HG02763 (cell line): ENCODE results near the gene CXCR2.
"Not testable (repeated sequence)": the region's sequence is repeated elsewhere in the genome, so short reads cannot be mapped to it uniquely, and the experiment has no call there.

Experiments used
- ATAC-seq: cut with Tn5 transposase; IDR thresholded peaks from one replicate; pipeline ENCODE4 v1.9.1; 2021; ENCODE audit warnings: mild to moderate bottlenecking, moderate library complexity; ENCODE audit not compliant: unreplicated experiment

CXCR2 gene

DNA sequence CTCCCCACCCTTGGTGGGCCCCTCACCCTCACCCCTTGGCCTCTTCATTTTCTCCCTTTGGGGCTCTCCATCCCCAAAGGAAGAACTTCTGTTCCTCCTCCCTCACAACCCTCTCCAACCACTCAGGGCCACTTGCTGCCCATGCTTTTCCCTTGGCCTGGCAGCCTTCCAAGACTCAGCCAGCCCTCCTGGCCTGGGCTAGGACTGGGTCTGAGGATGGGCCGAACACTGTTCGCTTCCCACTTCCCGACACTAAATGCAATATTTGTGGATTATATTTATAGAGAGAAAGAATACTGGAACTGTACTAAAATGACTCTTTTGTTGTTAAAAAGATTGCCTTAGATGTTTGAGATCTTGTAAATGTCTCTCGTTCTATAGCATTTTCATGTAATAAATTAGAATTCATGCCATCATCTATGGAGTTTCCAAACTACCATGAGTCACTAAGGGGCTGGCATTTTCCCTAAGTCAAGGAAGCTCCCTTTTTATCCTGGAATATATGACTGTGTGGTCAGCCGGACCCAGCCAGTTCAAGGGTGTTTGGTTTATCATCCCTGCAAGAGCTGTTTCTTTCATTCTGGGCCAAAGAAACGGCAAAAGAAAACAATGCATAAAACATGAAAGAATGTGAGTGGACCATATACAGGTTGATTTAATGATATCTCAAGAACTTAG is 3.8 kb downstream of the CXCR2 start:
- ATAC-seq, result no peak

DNA sequence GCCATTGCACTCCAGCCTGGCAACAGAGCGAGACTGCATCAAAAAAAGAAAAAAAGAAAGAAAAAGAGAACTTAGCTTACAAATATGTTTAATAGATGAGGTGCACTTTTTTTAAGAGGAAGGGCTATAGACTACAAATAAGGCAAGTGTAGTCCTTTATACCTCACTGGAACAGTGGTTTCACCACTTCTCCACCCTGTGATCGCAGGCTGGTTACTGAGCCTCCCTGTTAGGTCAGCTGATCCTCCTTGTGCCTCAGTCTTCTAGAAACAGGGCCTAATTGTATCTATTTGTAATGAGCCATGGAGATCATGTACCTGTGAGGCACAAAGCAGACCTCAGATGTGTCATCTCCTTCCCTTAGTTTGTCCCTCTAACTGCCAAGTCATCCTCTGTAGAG is 4.5 kb downstream of the CXCR2 start:
- ATAC-seq, result no peak

DNA sequence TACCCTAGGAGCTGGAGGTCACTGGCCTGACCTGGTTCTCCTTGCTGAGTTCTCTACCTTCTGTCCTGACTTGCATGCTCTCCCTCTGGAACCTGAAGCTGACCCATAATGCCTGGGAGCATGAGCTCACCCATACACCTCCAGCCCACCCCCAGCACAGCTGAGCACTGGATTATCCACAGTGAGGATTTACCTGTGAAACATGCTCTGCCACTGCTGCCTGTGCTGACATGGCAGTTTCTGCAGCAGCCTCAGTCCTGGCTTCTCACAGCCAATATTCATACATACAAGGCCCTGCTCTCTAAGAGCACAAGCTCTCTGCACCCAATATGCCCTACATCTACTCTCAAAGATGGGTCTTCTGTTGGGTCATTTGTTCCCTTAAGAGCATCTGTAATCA is 5.0 kb downstream of the CXCR2 start:
- ATAC-seq, result no peak

DNA sequence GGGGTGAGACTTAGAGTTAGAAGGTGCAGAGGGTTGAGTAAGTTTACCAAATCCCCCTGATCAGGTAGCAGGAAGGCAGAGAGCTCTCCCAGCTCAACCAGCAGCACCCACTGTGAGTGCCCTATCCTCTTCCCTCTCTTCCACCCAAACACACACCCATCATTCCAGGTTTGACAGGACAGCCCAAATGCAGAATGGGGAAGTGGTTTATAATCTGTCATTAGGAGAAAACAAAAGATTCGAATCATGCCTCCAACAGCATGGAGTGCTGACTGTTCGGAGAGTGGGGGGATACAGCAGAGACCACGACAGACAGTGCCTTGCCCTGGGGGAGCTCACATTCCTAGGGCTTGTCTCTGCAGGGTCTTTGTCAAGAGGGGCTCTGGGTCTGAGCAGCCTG is 11.7 kb downstream of the CXCR2 start:
- ATAC-seq, result no peak

DNA sequence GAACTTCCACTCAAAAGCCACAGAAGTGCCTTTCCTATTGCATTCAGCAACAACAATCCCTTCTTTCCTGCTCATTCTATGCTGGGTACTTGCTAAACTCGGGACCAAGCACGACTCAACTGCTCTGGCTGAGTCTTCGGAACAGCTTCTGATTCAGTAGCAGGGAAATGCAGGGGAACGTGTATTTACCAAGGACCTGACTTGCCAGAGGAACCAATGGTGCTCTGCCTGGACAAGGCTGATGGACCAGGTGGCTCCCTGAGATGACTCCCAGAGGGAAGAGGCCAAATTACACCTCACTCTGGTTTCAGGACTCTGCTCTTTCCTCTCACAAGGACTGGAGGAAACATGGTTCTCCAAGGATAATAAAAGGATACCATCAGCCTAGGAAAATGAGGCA is 12.2 kb downstream of the CXCR2 start:
- no peak for ATAC-seq

DNA sequence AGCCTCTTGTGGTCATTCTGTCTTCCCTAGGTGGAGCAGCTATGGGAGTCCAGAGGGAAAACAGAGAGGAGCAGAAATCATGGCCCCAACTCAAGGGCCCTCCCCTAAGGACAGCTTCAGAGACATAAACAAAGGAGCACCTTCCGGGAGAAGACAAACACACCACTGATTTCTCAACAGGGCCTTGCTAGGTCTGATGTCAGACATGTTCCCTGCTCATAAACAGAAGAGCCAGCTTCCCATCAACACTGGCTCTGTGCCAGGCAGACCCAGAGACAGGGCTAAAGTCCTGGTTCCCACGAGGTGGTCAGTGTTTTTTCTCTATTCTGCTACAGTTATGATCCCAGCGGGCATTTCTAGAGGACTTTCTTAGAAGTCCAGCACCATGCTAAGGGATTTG is 19.3 kb downstream of the CXCR2 start:
- no peak for ATAC-seq

DNA sequence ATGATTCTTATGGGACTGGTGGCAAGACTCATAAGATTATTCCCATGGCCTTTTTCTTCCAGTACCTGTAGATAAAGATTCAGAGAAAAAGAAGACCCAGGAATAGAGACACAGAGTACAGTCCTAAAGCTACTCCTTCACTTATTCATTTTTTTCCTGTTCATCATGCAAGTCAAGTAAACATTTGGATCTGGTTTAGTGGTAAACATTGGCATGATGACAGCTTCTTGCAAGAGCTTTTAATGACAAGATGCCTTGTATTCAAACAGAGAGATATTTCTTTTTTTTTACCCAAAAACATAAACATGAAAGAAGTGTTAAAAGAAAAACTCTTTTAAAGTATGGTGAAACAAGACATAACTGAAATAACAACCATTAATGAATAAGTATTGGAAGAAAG is 20.2 kb downstream of the CXCR2 start:
- no peak for ATAC-seq

DNA sequence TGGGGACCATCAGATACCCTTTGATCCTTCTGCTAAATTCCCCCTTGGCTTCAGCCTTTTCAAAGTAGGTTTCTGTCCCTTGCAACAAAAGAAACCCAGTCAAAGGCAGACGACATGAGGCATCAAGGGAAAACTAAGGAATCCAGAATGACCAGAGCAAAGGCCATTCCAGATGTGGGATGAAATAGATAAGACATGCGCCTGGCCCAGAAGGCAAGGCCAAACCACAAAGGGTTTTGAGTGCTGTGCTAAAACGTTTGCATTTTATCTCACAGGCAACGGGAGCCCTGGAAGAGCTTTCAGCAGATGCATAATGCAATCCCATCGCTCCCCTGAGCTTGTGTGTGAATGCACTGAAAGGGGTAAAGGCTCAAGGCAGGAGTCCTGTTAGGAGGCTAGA is 23.3 kb downstream of the CXCR2 start:
- no peak for ATAC-seq

DNA sequence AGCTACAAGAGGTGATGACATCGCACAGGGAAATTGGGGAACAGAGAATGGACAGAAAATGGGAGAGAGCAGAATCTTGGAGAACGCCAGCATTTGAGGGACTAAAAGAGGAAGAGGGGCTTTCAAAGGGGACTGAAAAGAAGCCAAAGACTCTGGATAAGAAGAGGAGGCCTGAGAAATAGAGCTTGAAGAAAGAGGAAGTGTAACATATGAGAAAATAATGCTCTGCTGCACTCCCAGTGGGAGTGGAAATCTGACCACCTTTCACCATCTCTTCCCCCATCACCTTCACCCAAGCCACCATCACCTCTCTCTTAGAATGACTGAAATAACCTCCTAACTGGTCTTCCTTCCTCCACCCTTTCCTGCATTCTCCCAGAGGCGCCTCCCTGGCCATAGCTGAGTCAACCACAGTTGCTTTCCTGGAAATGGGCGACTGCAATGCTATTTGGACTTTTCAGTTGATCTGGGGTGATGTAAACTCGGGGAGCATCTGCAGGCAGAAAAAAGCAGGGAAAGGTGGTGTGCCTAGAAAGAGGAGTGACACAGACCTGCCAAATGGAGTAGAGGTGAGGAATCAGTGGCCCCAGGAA is 24.1 kb downstream of the CXCR2 start:
- no peak for ATAC-seq

DNA sequence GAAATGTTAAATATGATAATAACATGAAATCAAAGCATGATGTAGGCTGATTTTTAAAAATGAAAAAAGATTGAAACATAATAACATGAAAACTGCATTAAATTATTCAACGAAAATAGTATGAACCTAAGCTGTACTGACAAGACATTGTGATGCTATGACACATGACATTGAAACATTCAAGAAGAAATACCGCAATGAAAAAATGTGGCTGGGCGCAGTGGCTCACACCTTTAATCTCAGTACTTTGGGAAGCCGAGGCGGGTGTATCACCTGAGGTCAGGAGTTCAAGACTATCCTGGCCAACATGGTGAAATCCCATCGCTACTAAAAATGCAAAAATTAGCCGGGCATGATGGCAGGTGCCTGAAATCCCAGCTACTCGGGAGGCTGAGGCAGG is 26.3 kb downstream of the CXCR2 start:
- no peak for ATAC-seq

DNA sequence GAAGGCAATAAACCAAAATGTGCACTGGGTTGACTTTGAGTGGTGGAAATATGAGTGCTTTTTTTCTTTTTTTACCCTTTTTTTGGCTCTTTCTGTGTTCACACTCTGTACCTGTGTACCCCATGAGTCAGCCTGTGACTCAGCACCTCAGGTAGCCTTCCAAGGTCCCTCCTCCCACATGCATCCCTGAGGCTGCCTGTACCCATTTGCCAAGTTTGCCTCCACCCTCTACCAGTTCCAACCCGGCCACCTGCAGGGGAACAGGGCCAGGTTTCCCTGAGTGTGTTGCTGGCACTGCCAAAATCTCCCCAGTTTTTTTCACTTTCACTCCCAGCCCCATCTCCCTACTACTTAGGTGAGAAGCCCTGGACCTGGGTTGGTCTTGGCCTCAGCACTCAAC is 26.9 kb downstream of the CXCR2 start:
- ATAC-seq, result no peak

DNA sequence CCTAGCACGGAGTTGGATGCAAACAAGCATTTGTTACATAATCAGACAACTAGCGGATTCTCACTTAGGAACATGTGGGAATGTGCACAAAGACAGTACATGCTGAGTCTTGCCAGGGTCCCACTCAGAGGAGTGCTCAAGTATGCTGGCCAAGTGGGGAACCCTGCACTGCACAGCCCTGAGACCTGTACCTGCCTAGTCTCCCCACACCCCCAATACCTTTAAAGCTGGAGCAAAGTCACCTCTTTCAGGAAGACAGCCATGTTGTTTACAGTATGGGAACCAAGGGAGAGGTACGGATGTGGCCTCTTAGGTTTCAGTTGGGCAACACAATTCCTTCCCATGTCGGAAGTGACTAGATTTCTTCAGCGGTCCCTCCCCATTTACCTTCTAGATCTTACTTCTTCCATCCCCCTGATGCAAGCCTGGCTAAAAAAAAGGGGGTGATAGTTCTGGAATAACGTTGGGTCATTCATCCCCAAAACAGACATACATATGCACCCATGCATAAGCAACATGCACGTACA is 30.2 kb downstream of the CXCR2 start:
- no peak for ATAC-seq

DNA sequence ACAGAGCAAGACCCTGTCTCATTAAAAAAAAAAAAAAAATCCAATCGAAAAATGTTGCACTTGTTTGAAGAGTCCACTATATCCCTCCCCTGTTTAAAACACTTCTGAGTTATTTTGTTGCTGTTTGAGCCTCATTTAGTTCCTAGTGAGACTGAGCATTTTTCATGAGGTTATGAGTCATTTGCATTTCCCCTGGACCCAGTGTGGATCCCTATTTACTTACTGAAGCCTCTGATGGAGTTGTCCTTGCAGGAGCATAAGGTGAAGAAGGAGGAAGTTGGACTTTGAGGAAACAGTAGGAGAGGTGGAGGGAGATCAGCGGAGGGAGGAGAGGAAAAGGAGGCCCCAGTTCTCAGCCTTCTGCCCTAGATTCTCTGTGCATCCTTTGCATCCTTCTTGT is 35.8 kb downstream of the CXCR2 start:
- no peak for ATAC-seq

DNA sequence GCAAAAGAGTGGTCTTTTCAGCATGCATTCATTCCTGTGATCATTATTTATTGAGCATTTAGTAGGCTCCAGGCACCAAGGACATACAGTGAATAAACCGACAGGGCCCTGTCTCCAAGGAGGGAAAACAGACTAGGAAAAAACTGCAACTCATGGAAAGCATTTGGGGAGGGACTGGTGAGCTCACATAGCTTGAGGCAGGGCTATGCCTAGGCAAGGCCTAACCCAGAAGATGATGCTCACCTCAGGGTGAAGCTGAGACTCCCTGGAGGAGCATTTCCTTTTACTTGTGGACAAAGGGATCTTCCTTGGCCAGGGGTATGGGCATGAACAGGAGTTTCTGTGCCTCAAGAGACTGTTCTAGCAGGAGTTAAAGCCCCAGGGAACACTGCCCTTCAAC is 37.0 kb downstream of the CXCR2 start:
- no peak for ATAC-seq

DNA sequence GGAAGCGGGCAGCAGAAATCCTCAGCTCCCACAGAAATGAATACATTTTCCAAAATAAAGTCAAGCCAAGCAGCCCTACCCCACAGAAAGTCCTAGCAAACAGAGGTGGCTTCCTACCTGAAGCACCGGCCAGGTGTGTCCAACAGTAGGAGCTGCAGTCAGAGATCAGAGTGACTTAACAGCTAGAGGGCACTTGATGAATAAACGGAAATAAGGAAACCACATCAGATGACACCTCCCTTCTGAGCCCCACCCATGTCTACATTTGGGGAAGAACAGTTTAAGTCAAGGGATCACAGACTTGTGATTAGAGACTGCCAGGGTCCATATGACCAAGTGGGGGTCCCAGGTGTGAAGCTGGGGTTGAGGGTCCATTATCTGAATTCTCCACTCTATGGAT is 41.0 kb downstream of the CXCR2 start, which contains the start of gene CXCR1:
Gene CXCR1 (minus strand): TSS at position 172 of the 400 bp plus-strand sequence. CDS start 1,751 bp downstream, outside the sequence.
- ATAC-seq, result no peak

DNA sequence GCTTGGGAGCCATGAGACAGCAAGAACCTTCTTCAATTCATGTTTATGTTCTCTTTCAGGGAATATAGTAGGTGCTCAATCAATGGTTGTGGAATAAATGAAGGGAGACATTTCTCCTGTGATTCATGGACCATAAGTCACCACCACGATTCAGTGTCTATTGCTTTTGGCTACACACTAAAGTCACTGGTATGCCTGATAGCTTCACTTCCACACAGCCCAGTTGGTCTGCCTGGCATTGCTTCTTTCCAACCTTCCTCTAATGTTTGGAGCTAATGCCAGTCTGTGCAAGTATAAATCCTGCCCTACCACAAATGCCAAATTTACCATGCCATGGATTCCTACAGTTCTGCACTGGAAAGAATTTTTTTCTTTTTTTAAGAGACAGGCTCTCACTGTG is 42.2 kb downstream of the CXCR2 start:
- no peak for ATAC-seq

DNA sequence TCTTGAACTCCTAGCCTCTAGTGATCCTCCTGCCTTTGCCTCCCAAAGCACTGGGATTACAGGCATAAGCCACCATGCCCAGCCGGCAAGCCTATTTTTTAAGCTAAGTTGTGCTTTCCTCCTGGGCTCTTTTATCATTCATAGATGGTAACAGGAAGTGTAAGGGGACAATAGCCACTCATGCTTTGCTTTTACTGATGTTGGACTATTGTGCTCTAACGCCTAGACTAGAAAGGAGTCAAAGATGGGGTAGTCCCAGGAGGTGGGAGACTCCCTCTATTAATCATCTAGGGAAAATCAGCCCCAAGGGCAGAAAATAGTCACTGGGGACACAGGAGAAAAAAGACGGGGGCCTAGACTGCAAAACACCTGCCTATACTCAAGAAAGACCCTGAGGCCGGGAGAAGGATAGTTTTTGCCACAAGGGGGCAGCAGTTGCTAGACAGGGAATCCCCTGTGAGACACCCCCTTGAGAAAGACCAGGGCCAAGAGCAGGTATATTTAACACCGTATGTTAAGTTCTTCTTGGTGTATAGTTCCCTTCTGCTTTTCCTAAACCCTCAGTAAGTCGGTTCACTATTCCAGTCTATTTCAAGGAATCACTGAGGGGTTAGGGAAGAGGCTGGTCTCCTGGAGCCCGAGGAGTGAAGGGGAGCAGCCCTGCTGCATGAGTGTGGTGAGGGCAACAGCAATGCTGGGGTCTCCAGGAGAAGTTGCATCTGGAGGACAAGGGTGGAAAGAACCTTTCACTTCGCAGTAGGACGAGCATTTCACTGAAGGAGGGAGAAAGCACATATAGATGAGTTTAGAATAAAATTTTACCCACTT is 43.0 kb downstream of the CXCR2 start:
- ATAC-seq, result peak; percentile 45

DNA sequence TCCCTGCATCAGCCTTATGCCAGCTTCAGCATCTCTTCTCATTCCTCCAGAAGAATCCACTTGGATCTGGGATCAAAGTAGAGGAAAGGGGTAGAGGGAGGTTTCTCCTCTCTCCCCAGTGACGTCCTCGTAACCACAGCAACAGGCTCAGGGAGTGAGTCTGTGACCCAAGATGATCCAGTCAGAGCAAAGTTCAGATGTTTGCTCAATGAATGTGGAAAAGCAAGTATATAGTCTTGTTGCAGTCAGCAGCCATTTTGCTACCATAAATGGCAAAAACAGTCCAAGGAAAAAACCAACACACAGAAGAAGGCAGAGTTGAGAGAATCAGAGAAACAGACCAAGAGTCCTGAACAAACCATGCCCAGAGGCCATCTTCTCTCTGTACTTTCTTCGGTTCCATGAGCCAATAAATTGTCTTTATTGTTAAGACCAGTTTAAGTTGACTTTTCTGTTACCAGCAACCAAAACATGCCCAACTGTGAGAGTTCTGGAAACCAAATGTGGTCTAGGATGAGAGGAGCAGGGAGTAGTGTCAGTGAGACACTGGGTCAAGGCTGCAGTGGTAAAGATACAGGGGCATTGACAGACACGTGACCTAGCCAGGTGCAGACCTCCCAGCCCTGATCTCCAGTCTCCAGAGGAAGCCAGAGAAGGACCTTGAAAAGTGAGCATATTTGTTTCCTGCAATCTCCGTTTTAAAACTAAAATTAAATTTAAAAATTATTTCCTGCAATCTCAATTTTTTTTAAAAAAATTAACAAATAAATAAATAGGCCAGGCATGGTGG is 44.1 kb downstream of the CXCR2 start:
- ATAC-seq, result no peak

DNA sequence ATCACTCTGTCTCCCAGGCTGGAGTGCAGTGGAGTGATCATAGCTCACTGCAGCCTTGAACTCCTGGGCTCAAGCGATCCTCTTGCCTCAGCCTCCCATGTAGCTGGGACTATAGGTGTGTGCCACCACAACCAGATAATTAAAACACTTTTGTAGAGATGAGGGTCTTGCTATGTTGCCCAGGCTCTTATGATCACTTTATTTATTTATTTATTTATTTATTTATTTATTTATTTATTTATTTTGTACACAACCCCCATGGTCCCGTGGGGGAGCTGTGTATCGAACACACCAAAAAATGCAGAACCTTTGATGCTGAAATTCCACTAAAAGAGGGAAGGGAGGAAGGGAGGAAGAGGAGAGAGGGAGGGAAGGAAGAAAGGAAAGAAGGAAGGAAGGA is 45.9 kb downstream of the CXCR2 start:
- ATAC-seq, result not testable (repeated sequence)

DNA sequence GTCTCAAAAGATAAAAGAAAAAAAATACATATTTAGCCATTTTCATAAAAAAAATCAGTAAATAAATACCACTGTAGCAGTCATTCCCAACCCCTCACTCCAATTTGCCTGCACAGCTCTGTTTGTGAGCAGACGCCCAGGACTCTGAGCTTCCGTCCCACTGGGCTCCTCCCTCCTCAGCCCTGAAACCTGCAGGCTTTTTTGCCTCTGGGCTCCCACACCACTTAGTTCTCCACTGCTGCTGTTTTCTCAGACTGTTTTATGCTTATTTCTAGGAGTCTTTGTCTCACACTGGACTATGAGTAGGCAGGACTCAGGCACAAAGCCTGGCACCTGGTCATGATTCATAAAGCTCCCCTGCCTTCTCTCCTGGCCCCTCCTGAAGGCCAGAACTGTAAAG is 47.0 kb downstream of the CXCR2 start:
- no peak for ATAC-seq

DNA sequence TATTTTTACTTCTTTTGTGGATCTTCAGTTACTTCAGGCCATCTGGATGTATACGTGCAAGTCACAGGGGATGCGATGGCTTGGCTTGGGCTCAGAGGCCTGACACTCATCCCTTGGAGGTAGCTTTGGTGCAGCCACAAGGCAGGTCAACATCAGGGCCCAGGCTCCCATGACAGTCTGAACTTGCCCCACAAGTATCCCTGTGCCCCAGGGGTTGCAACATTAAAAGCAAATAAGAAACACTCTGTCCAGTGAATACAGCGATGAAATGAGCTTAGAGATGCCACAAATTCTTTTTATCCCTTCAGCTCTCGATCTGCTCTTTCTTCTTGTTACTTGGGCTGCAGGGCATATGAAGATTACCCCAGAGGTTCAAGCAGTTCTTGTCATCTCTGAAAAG is 54.0 kb downstream of the CXCR2 start:
- ATAC-seq, result no peak
